Melanocyte of skin (primary cell): ENCODE data around the gene NAXD. TPM values are rescaled to one million over a fixed set of nuclear protein-coding genes. Genes with fewer than 3 reads are reported as not detected.

Experiments
- total RNA-seq, 2 donors: library from RNA; depleted of rRNA; stranded (reverse); fragments of >200 nt; gene quantifications; 2 replicates each; pipeline ENCODE4 v1.2.3, GENCODE V29; 2012

Gene NAXD
- total RNA-seq: 10 to 100 TPM; 15.5 to 16.7 TPM

GRCh38 chr13:110615322-110616102 is at the start of gene NAXD:
Gene NAXD (plus strand): TSS chr13:110615545. CDS start chr13:110615602, 57 bp downstream.

Other genes with a start within 250 kb of the NAXD start
- gene RAB20, start 53.8 kb upstream of the NAXD start, total RNA-seq: 10 to 100 TPM; 30.6 to 63.9 TPM
- gene CARS2, start 90.6 kb downstream of the NAXD start, total RNA-seq: 100 to 1,000 TPM; 115 to 122 TPM
- gene ING1, start 98.2 kb downstream of the NAXD start, total RNA-seq: 10 to 100 TPM in 1 of 2 donors, 1 to 10 TPM in 1; 7.2 to 13.3 TPM